ENCODE data around the gene MUC6. TPM values are rescaled to one million over a fixed set of nuclear protein-coding genes. Genes with fewer than 3 reads are reported as not detected.
"Not testable (repeated sequence)": the region's sequence is repeated elsewhere in the genome, so short reads cannot be mapped to it uniquely, and the experiment has no call there.

The MUC6 gene
- total RNA-seq, 2 donors from 2014 or later, result not detected

GRCh38 chr11:1028291-1028540, 8.3 kb downstream of the MUC6 start:
- intact Hi-C loops (cut with DNase I, micrococcal nuclease), result no loop called here
- no peak for ATAC-seq
- no peak for DNase-seq

GRCh38 chr11:1027483-1028290, 8.8 kb downstream of the MUC6 start:
- intact Hi-C loops (cut with DNase I, micrococcal nuclease), result no loop called here
- ATAC-seq (no peak), DNase-seq (no peak)

- intact Hi-C loops (cut with DNase I, micrococcal nuclease), result no loop called here
- no peak for DNase-seq
- no peak for ATAC-seq
Observed at GRCh38 chr11:1026641-1027482, 9.7 kb downstream of the MUC6 start.

- no peak for DNase-seq
Observed at GRCh38 chr11:1026163-1026450, 10.4 kb downstream of the MUC6 start.

GRCh38 chr11:1025410-1026162, 10.9 kb downstream of the MUC6 start:
- intact Hi-C loops (cut with DNase I, micrococcal nuclease), result no loop called here
- peak; percentile 30 for ATAC-seq
- no peak for DNase-seq

More at GRCh38 chr11:1026163-1026450, 10.4 kb downstream of the MUC6 start:
- peak; percentile 16 for ATAC-seq
- intact Hi-C loops (cut with DNase I, micrococcal nuclease), result no loop called here

GRCh38 chr11:1024597-1025409, 11.7 kb downstream of the MUC6 start:
- ATAC-seq, result no peak
- DNase-seq, result no peak
- intact Hi-C loops (cut with DNase I, micrococcal nuclease), result no loop called here

GRCh38 chr11:1023811-1024596, 12.5 kb downstream of the MUC6 start:
- intact Hi-C loops (cut with DNase I, micrococcal nuclease), result no loop called here
- DNase-seq (no peak), ATAC-seq (no peak)

- DNase-seq, result no peak
- no peak for ATAC-seq
- intact Hi-C loops (cut with DNase I, micrococcal nuclease), result no loop called here
Observed at GRCh38 chr11:1022908-1023810, 13.4 kb downstream of the MUC6 start.

GRCh38 chr11:1022411-1022810, 14.1 kb downstream of the MUC6 start:
- DNase-seq (no peak), ATAC-seq (no peak)
- intact Hi-C loops (cut with DNase I, micrococcal nuclease), result no loop called here

GRCh38 chr11:1020211-1020905, 16.2 kb downstream of the MUC6 start:
- ATAC-seq, result no peak
- no peak for DNase-seq
- intact Hi-C loops (cut with DNase I, micrococcal nuclease), result no loop called here

- intact Hi-C loops (cut with DNase I, micrococcal nuclease), result no loop called here
- ATAC-seq (no peak), DNase-seq (no peak)
Observed at GRCh38 chr11:1019321-1019910, 17.1 kb downstream of the MUC6 start.

GRCh38 chr11:1018091-1018490, 18.4 kb downstream of the MUC6 start:
- intact Hi-C loops (cut with DNase I, micrococcal nuclease), result no loop called here
- DNase-seq (no peak), ATAC-seq (no peak)

- DNase-seq (peak in 1 of 2 donors; percentile 21), ATAC-seq (peak; percentile 19)
- intact Hi-C loops (cut with DNase I, micrococcal nuclease), result no loop called here
Observed at GRCh38 chr11:1017269-1018005, 19.1 kb downstream of the MUC6 start.

- ATAC-seq; intact Hi-C loops (cut with DNase I, micrococcal nuclease); DNase-seq: not testable (repeated sequence)
Observed at GRCh38 chr11:1016610-1017126, 19.9 kb downstream of the MUC6 start.

- ATAC-seq, result no peak
- intact Hi-C loops (cut with DNase I, micrococcal nuclease), result no loop called here
- DNase-seq, result no peak
Observed at GRCh38 chr11:1015826-1016545, 20.5 kb downstream of the MUC6 start.
